ENCODE results near the gene ARID1A.
"Not testable (repeated sequence)": the region's sequence is repeated elsewhere in the genome, so short reads cannot be mapped to it uniquely, and the experiment has no call there.

The ARID1A gene

GRCh38 chr1:26697978-26698849, 2.4 kb downstream of the ARID1A start:
- peak; percentile 92 for DNase-seq (ENCODE audit: low read depth in 2 of 2)

- no peak for DNase-seq (ENCODE audit: low read depth in 2 of 2)
These were observed 4.9 kb downstream of the ARID1A start for GRCh38 chr1:26700711-26701110.

DNA sequence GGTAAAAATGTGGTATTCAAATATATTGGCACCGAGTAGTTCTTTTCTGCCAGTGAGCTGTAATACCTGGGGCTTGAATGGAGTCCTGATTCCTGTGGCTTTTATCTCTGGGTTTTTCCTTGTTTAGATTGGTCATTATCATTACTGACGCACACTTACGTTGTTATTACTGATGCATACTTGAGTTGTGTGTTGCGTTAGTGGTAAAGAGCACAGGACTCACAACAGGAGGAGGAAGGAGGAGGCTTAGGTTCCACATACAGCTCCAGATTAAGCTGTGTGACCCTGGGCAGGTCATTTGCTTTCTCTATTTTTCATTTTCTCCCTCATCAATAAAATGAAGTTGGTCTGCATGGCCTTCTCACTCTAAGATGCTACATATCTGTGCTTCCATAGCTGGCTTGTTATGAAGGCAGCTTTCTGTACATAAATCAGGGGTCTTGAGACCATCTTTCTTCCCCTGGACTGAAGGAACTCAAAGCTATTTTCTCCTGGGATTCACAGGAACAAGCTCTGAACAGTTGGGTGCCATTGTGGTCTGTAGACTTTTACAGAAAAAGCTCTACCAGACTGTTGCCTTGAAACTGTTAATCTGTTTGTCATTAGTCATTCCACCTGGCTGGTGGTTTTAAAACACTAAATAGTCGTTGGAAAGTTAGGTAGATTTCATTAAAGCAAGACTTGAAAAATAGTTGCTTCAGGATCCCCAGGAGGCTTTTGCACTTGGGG, 5.6 kb downstream of the ARID1A start:
- DNase-seq (ENCODE audit: low read depth in 2 of 2) = no peak

DNA sequence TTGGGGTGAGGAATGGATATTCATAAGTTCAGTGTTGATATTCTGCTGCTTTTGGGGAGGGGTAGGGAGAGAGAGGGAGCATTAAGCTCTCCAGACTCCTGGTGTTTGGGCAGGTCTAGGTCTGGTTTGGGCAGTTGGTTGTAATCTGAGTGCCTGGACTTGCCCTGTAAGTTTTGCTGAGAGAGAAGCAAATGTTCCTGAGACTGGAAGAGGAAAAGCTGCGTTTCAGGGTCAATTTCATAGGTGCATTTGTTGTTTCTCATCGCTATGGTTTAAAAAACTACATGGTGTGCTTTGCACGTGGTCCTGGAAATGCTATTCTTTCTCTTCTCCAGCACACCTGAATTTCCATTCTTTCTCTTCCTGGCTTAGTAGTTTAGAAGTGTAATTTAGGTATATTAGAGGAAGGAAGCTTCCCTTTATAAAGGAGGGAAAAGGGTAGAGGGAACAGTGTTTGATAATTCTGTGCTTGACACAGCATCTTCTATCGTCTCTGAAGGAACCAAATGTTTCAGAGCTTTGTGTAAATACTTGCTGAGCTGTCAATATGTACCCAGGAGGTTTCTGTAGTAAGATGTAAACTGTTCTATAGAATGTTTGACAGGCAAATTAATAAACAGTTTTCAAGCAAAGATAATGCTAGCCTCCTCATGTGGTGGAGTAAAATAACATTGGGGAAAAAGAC, 6.3 kb downstream of the ARID1A start:
- no peak for DNase-seq (ENCODE audit: low read depth in 2 of 2)

DNA sequence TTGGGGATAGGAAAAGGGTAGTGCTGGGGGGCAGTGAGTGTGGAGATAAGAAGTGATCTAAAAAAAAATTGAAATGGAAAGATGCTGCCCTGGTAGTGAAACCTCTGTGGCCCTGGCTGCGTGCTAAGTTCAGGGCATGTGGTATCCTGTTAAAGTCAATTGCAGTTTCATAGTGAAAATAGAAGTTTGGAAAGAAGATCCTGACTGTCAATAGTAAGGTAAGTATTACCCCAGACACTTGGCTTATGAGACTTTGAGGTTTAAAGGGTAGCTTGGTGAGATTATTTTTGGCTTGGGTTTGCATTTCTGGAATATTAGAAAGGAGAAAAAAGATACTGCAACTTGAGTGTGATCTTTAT, 6.8 kb downstream of the ARID1A start:
- DNase-seq (ENCODE audit: low read depth in 2 of 2) = no peak

GRCh38 chr1:26703478-26703877, 7.7 kb downstream of the ARID1A start:
- DNase-seq (ENCODE audit: low read depth in 2 of 2) = no peak

DNA sequence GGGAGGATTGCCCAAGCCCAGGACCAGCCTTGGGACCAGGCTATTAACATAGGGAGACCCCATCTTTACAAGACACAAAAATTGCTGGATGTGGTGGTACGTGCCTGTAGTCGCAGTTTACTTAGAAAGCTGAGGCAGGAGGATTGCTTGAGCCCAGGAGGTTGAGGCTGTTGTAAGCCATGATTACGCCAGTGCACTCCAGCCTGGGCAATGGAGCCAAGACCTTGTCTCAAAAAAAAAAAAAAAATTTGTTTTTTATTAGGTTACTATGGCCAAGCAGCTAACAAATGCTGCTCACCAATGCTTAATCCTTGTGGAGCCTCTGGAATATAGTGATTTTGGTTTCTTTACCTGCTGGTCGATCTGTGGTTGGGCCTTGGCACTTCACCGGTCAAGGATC, 8.8 kb downstream of the ARID1A start:
- DNase-seq (ENCODE audit: low read depth in 2 of 2) = no peak

- not testable (repeated sequence) for DNase-seq (ENCODE audit: low read depth in 2 of 2)
These were observed 9.4 kb downstream of the ARID1A start for GRCh38 chr1:26705227-26705626.

DNA sequence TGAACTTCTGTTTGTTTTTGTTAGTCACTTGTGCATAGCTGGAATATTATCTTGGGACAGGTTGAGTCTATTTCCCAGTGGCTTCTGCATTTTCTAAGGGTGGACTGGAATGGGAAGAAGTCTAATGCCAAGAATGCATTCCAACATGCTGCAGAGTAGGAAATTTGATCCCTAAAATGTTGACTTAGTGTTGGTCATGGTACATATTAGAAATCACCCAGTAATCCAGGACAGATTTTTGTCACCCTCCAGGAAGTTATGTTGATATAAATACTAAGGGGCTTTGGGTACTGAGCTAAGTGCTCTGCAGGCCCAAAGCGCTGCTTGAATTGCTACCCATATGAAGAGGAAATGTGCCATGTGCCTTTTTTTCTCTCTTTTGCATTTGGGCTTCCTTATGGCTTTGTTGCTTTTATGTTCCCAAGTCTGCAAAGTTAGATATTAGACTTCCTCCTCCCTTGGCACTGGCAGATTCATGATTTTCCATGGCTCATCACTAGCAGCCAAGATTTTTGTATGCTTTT, 10.0 kb downstream of the ARID1A start:
- DNase-seq (ENCODE audit: low read depth in 2 of 2) = peak; percentile 69 to 76

GRCh38 chr1:26706315-26706714, 10.5 kb downstream of the ARID1A start:
- DNase-seq (ENCODE audit: low read depth in 2 of 2) = no peak

GRCh38 chr1:26710811-26711210, 15.0 kb downstream of the ARID1A start:
- no peak for DNase-seq (ENCODE audit: low read depth in 2 of 2)

GRCh38 chr1:26711777-26712176, 16.0 kb downstream of the ARID1A start:
- no peak for DNase-seq (ENCODE audit: low read depth in 2 of 2)

- no peak for DNase-seq (ENCODE audit: low read depth in 2 of 2)
These were observed 21.2 kb downstream of the ARID1A start for GRCh38 chr1:26717017-26717491.

GRCh38 chr1:26719205-26719604, 23.4 kb downstream of the ARID1A start:
- no peak for DNase-seq (ENCODE audit: low read depth in 2 of 2)

GRCh38 chr1:26721669-26722355, 26.0 kb downstream of the ARID1A start:
- no peak for DNase-seq (ENCODE audit: low read depth in 2 of 2)

DNA sequence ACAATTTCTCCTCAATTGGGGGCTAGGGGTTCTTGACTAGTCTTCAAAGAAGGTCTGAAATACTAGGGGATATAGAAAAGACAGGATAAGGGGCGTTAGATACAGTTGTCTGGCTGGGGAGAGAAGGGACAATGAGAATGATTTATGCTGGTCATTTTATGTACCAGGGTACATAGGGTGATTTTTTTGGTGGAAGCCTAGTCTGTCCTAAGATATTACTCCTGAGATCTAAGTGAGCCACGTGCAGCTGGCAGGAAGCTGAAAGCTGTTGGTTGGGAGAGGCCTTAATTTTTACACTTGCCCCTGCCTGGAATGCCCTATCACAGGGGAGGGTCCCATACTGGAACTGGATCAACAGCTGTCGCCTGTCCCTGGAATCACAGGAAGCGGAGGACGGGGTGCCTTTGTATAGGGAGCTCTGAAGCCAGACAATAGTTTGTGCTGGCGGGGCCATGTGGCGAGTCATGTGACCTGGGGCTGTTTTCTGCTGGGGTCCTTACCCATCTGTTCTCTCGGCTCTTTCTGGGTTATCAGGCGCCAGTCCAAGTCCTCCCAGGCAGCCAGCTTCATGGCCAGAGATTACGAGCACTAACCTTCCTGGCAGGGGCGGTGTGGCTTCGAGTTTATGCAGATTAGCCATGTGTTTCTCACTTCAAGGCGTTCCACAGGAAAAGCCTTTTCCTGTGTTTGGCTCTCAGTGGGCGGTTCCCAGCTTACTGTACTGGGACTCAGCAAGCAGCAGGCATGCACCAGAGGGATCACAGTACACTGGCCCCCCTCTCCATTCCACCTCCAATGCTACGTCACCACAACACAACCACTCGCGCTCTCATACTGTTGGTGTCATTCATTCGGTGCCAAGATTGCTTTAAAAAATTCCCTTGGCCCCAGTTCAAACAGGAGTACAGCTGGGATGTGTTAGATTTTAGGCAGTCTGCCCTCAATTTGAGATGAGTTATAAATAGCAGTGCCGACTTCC, 27.5 kb downstream of the ARID1A start:
- peak; percentile 99 for DNase-seq (ENCODE audit: low read depth in 2 of 2)

DNA sequence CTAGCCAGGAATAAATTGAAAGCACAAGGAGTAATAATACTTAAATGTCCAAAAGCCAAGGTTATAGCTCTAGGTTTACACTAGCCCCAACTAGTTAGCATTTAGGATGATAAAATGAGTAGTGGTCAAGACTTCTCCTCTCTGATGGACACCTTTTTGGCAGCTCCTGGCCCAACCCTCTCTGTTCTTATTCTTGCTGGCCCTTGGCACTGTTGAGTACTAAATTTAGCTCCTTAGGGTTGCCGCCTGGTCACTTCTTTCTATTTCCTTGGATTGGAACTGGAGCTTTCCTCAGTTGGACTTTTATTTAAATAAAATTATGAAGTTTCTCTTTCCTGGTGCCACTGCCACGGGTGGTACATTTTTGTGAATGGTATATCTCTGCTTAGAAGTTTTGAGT, 28.3 kb downstream of the ARID1A start:
- no peak for DNase-seq (ENCODE audit: low read depth in 2 of 2)

DNA sequence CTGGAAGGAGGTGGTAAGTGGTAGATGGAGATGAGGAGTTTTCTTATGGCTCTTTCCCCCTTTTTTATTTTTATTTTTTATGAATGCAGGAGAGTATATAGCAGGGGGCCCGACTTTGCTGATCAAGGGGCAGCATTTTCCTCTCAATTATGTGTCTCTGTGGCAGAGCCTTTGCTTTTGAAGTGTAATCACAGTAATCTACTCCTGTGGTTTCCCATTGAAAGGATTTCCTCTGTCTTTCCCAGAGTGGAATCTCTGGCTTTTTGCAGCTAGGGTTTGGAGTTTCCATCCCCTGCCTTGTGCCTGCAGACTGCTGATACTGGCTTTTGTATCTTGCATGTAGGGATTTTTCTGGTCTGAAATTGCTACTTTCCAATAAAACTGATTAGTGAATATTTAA, 29.1 kb downstream of the ARID1A start:
- DNase-seq (ENCODE audit: low read depth in 2 of 2) = no peak

- not testable (repeated sequence) for DNase-seq (ENCODE audit: low read depth in 2 of 2)
These were observed 30.1 kb downstream of the ARID1A start for GRCh38 chr1:26725904-26726303.

- no peak for DNase-seq (ENCODE audit: low read depth in 2 of 2)
These were observed 31.0 kb downstream of the ARID1A start for GRCh38 chr1:26726784-26727183.
